Peyer's patch (tissue), 4 donors: ENCODE measurements around the gene SLC25A30.

ENCODE experiments used
- POLR2A ChIP-seq, 2 donors: fragments of 450-650 bp; IDR thresholded peaks; one replicate each; pipeline ENCODE4 v1.5.1; 2017; ENCODE audit warnings: antibody characterized with exemption in 2 of 2, mild to moderate bottlenecking in 2 of 2, moderate library complexity in 2 of 2
- TF ChIP-seq, protein P1 (sequence below), 6 experiments: fragments of 450-650 bp in 4 of 6; fragments of 200-600 bp in 2 of 6; sonication (generic) in 1 of 6; IDR thresholded peaks; one replicate each; pipeline ENCODE4 v1.5.1; 2017 to 2019; ENCODE audit warnings: antibody characterized with exemption in 6 of 6, mild to moderate bottlenecking in 3 of 6, moderate library complexity in 1 of 6

DNA sequence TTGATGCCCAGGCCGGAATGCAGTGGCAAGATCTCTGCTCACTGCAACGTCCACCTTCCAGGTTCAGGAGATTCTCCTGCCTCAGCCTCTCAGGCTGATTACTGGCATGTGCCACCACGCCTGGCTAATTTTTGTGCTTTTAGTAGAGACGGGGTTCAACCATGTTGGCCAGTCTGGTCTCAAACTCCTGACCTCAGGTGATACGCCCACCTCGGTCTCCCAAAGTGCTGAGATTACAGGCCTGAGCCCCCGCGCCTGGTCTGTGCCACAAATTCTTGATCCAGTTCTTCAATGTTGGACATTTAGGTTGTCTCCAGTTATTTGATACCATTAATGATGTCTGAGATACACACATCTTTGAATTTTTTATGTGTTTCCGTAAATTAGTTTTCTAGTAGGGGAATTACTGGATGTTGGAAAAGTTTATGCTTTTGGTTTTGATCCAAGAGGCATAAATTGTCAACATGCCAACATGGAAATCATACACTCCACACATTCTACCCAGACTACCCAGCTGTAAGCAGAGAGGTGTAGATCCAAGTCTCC, 46.0 kb upstream of the SLC25A30 start:
- TF ChIP-seq, protein P1, sequence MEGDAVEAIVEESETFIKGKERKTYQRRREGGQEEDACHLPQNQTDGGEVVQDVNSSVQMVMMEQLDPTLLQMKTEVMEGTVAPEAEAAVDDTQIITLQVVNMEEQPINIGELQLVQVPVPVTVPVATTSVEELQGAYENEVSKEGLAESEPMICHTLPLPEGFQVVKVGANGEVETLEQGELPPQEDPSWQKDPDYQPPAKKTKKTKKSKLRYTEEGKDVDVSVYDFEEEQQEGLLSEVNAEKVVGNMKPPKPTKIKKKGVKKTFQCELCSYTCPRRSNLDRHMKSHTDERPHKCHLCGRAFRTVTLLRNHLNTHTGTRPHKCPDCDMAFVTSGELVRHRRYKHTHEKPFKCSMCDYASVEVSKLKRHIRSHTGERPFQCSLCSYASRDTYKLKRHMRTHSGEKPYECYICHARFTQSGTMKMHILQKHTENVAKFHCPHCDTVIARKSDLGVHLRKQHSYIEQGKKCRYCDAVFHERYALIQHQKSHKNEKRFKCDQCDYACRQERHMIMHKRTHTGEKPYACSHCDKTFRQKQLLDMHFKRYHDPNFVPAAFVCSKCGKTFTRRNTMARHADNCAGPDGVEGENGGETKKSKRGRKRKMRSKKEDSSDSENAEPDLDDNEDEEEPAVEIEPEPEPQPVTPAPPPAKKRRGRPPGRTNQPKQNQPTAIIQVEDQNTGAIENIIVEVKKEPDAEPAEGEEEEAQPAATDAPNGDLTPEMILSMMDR (IDR thresholded peaks at IDR 0.05) = no peak
- TF ChIP-seq POLR2A (IDR thresholded peaks at IDR 0.05) = no peak
